ENCODE results near the gene DGCR2. TPM values are rescaled to one million over a fixed set of nuclear protein-coding genes. Genes with fewer than 3 reads are reported as not detected.

DGCR2 gene
- total RNA-seq, 1 donor from 2014 or later: 70.6 TPM

DNA sequence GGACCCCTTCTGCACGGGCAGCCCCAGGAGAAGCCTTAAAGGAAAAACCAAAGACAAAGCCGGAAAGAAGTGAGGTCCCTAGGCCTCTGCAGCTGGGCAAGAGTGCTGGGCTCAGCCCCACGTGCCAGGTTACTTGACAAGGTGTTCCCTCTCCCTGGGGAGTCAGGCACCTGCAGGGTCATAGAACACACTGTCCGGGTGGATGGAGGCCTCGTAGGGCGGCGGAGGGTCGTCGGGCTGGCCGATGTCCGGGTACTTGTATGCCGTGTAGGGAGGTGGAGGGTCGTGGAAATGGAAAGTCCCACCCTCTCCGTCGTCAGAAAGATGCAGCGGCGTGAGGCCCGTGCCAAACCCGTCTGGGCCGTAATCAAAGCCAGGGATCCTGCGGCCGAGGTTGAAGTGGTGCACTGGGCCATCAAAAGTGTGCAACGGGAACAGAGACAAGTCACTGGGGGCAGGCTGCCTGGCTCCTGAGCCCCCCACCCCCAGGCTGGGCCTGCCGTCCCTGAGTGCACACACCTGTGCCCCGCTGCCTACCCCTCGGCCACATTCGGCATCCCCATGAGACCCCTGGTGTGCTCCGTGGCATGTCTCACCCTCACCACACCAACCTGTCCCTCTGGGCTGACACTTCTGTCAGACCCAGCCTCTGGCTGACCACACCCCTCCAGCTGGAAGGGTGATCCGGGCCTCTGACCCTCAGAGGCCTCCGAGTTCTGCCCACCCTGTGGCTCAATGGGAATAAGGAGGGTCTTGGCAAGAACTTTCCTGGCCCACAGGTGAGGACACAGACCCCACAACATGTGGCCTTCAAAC lies 81.1 kb downstream of the DGCR2 start:
- Histone ChIP-seq H3K4me1 (no peaks in the 10 kb centered on the region), H3K4me3 (no peak overlapping the region), H3K27ac (no peak overlapping the region), H3K9me3 (no peaks in the 10 kb centered on the region), H3K36me3 (peaks cover 81% of the 10 kb centered on the region), H3K27me3 (no peaks in the 10 kb centered on the region)
- ATAC-seq (no peak), DNase-seq (peak; percentile 53)
- TF ChIP-seq, protein P1, sequence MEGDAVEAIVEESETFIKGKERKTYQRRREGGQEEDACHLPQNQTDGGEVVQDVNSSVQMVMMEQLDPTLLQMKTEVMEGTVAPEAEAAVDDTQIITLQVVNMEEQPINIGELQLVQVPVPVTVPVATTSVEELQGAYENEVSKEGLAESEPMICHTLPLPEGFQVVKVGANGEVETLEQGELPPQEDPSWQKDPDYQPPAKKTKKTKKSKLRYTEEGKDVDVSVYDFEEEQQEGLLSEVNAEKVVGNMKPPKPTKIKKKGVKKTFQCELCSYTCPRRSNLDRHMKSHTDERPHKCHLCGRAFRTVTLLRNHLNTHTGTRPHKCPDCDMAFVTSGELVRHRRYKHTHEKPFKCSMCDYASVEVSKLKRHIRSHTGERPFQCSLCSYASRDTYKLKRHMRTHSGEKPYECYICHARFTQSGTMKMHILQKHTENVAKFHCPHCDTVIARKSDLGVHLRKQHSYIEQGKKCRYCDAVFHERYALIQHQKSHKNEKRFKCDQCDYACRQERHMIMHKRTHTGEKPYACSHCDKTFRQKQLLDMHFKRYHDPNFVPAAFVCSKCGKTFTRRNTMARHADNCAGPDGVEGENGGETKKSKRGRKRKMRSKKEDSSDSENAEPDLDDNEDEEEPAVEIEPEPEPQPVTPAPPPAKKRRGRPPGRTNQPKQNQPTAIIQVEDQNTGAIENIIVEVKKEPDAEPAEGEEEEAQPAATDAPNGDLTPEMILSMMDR (IDR thresholded peaks at IDR 0.05): no peak
- intact Hi-C loops (cut with DNase I): no loop called here

DNA sequence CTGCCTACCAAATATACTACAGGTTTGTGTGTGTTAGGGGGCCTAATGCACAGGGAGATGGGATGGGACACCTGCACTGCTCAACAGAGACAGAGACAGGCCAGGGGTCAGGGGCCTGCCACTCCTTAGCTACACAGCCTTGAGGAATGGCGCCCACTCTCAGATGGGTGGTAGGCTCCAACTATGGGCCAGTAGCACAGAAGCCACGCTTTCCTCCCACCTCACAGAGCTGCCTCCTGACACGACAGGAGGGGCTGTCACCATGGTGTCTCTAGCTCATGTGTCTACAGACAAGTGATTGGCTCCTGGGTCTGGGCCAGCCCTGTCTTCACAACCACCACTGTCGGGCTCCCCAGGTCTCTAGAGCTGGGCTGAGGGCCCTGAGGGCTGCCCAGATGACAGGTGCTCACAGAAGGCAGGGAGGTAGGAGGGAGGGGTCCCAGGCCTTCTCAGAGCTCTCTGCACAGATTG lies 81.8 kb downstream of the DGCR2 start:
- Histone ChIP-seq H3K27me3 (no peaks in the 10 kb centered on the region), H3K4me3 (no peak overlapping the region), H3K27ac (no peak overlapping the region), H3K9me3 (no peaks in the 10 kb centered on the region), H3K36me3 (peaks cover 74% of the 10 kb centered on the region), H3K4me1 (no peaks in the 10 kb centered on the region)
- DNase-seq (peak; percentile 46), ATAC-seq (no peak)
- intact Hi-C loops (cut with DNase I): no loop called here
- TF ChIP-seq, protein P1 (IDR thresholded peaks at IDR 0.05): no peak

DNA sequence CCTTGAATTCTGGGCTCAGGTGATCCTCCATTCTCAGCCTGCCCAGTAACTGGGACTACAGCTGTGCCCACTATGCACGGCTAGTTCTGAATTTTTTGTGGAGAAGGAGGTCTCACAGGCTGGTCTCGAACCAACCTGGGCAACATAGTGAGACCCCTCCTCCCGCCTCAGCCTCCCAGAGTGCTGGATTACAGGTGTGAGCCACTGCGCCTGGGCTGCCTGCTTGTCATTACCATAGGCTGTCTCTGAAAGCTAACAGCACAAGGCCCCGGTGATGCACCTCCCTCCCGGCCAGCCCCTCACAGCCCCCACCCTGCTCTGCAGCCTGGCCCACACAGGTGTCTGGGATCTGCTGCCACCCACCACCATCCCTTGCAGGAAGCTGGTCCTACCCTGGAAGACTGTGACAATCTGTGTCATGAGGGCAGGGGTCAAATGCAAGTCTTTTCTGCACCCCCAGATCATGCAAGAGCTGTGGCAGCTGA lies 82.4 kb downstream of the DGCR2 start:
- no peak overlapping the region for H3K4me3 ChIP-seq
- peak; percentile 30 for DNase-seq
- TF ChIP-seq, protein P1 (IDR thresholded peaks at IDR 0.05): no peak
- no peaks in the 10 kb centered on the region for H3K4me1 ChIP-seq
- peaks cover 68% of the 10 kb centered on the region for H3K36me3 ChIP-seq
- intact Hi-C loops (cut with DNase I): no loop called here
- H3K9me3 ChIP-seq: no peaks in the 10 kb centered on the region
- no peak overlapping the region for H3K27ac ChIP-seq
- no peak for ATAC-seq
- H3K27me3 ChIP-seq: no peaks in the 10 kb centered on the region

DNA sequence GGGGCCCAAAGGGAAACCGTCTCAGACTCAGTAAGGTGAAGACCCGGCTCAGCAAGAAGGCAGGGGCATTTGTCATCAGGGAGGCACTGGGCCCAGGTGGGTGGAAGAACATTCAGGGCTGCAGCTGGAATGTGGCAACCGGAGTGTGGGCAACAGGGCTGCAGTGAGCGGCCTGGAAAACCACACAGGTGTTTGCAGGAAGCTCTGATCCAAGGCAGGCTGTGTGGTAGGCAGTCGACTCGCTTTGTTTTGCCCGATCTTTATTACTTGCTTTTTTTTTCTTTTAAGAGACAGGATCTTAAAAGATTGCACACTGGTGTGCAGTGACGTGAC lies 82.8 kb downstream of the DGCR2 start:
- intact Hi-C loops (cut with DNase I): no loop called here
- peaks cover 64% of the 10 kb centered on the region for H3K36me3 ChIP-seq
- ATAC-seq: no peak

DNA sequence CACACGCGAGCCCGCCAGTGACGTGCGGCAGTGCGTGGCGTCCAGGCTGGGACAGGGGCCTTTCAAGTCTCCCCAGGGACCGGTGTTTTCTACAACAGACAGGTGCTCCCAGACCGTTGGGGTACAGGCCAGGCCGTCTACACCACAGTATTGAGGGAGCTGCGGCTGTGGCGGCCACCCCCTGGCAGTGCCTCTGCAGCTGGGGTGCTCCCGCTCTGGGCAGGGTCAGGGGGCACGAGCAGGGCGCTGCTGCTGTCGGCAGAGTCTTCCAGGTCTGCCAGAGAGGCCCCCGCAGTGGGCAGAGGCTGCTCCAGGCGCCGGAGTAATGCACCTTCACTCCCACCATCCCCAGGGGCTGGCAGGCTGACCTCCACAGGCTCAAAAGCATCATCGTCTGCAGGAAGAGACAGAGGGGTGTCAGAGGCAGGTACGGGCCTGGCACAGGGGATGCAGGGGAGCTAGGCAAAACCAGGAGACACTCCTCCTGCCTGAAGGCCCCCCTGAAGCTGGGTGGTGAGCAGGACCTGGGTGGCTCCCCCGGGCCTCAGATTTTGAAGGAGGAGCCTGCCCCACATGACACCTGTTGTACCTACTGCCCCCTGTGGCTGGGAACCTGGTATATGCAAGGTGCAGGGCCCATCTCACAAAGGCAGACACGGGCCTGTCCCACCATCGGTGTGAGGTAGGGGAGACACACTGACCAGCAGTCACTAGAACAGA lies 83.3 kb downstream of the DGCR2 start:
- Histone ChIP-seq H3K4me3 (no peak overlapping the region), H3K4me1 (no peaks in the 10 kb centered on the region), H3K36me3 (peaks cover 60% of the 10 kb centered on the region), H3K9me3 (no peaks in the 10 kb centered on the region), H3K27me3 (no peaks in the 10 kb centered on the region), H3K27ac (no peak overlapping the region)
- intact Hi-C loops (cut with DNase I): no loop called here
- no peak for ATAC-seq
- peak; percentile 61 for DNase-seq
- TF ChIP-seq, protein P1 (IDR thresholded peaks at IDR 0.05): no peak

More for the DNA sequence above, 82.8 kb downstream of the DGCR2 start:
- DNase-seq: peak; percentile 46
- H3K4me1 ChIP-seq: no peaks in the 10 kb centered on the region
- H3K9me3 ChIP-seq: no peaks in the 10 kb centered on the region
- H3K27me3 ChIP-seq: no peaks in the 10 kb centered on the region
- H3K27ac ChIP-seq: no peak overlapping the region
- TF ChIP-seq, protein P1 (IDR thresholded peaks at IDR 0.05): no peak
- H3K4me3 ChIP-seq: no peak overlapping the region

Data from upper lobe of right lung (tissue), 1 donor.